IMR-90 (cell line): ENCODE data around the gene C16orf82. TPM values are rescaled to one million over a fixed set of nuclear protein-coding genes. Genes with fewer than 3 reads are reported as not detected.

Experiments
- ATAC-seq: fragments of 200-7000 bp; cut with Tn5 transposase; 2 replicates; pipeline ENCODE4 v1.9.1; 2020; ENCODE audit warnings: low read depth, mild to moderate bottlenecking, moderate library complexity
- BruUV-seq: library from RNA; stranded (reverse); fragments of 400-500 nt; replicated peaks from 2 replicates; lab custom pipeline; 2021; lab: Mats Ljungman, UMichigan
- CTCF ChIA-PET: fragments of 300-600 bp; formaldehyde crosslinking; extraction: SDS; loops from one replicate; lab custom pipeline; 2021; ENCODE audit warnings: antibody characterized with exemption; lab: Yijun Ruan, JAX
- POLR2A ChIA-PET: fragments of 300-600 bp; sonication (Branson Sonifier 250); formaldehyde crosslinking; loops from one replicate; lab custom pipeline; 2022; ENCODE audit warnings: antibody characterized with exemption; ENCODE audit not compliant: unreplicated experiment; lab: Charles Lee
- DNase-seq: peaks from one replicate; pipeline ENCODE4 v3.0.0; 2013
- H2AFZ ChIP-seq: replicated peaks from 2 replicates; pipeline ENCODE3; 2013; ENCODE audit warnings: low read length, mild to moderate bottlenecking; ENCODE audit not compliant: poor library complexity
- H2AK5ac ChIP-seq: 2 replicates; pipeline ENCODE4 v1.6.1; 2013; ENCODE audit warnings: low read depth, low read length, inconsistent platforms
- H2AK9ac ChIP-seq: replicated peaks from 2 replicates; pipeline ENCODE3; 2013; ENCODE audit warnings: mild to moderate bottlenecking, low read depth, low read length, moderate library complexity; ENCODE audit not compliant: poor library complexity
- H2BK120ac ChIP-seq: 2 replicates; pipeline ENCODE4 v1.6.1; 2013; ENCODE audit warnings: low read depth, low read length, inconsistent platforms
- H2BK15ac ChIP-seq: 3 replicates; pipeline ENCODE4 v1.6.1; 2013; ENCODE audit warnings: low read depth, low read length, inconsistent platforms
- H2BK20ac ChIP-seq: 2 replicates; pipeline ENCODE4 v1.6.1; 2013; ENCODE audit warnings: low read depth, mild to moderate bottlenecking, inconsistent platforms, low read length, moderate library complexity
- H2BK5ac ChIP-seq: 2 replicates; pipeline ENCODE4 v1.6.1; 2013; ENCODE audit warnings: mild to moderate bottlenecking, low read depth, low read length, inconsistent platforms; ENCODE audit not compliant: poor library complexity, severe bottlenecking
- H3K14ac ChIP-seq: replicated peaks from 2 replicates; pipeline ENCODE4 v1.6.1; 2013; ENCODE audit warnings: low read depth, low read length, inconsistent platforms
- H3K18ac ChIP-seq: 2 replicates; pipeline ENCODE4 v1.6.1; 2013; ENCODE audit warnings: low read depth, low read length, control low read depth
- H3K23ac ChIP-seq: 2 replicates; pipeline ENCODE4 v1.6.1; 2013; ENCODE audit warnings: low read depth, low read length, inconsistent platforms
- H3K27ac ChIP-seq: 2 replicates; pipeline ENCODE4 v1.5.1; 2013; ENCODE audit warnings: mild to moderate bottlenecking, control low read depth, low read length; ENCODE audit not compliant: insufficient read depth
- H3K27me3 ChIP-seq: 2 replicates; pipeline ENCODE4 v1.6.1; 2013; ENCODE audit warnings: low read length; ENCODE audit not compliant: control insufficient read depth, insufficient read depth
- H3K36me3 ChIP-seq: 2 replicates; pipeline ENCODE4 v1.6.1; 2013; ENCODE audit warnings: low read length, mixed read lengths; ENCODE audit not compliant: control insufficient read depth, insufficient read depth
- H3K4ac ChIP-seq: 2 replicates; pipeline ENCODE4 v1.6.1; 2013; ENCODE audit warnings: low read depth, low read length, inconsistent platforms
- H3K4me1 ChIP-seq: 2 replicates; pipeline ENCODE4 v1.6.1; 2013; ENCODE audit warnings: low read length, mixed read lengths; ENCODE audit not compliant: control insufficient read depth, insufficient read depth
- H3K4me2 ChIP-seq: 2 replicates; pipeline ENCODE4 v1.6.1; 2013; ENCODE audit warnings: low read depth, mild to moderate bottlenecking, control low read depth, low read length, moderate library complexity
- H3K4me3 ChIP-seq: 2 replicates; pipeline ENCODE4 v1.5.1; 2013; ENCODE audit warnings: low read depth, mild to moderate bottlenecking, control low read depth, low read length, moderate library complexity; ENCODE audit not compliant: insufficient read depth
- H3K56ac ChIP-seq: 2 replicates; pipeline ENCODE4 v1.6.1; 2013; ENCODE audit warnings: low read length, inconsistent platforms; ENCODE audit not compliant: insufficient read depth; ENCODE audit errors: extremely low read depth
- H3K79me1 ChIP-seq, 2 experiments: 2 replicates each; pipeline ENCODE4 v1.6.1; 2013; ENCODE audit warnings: low read length in 2 of 2, inconsistent platforms in 1 of 2, low read depth in 1 of 2
- H3K9ac ChIP-seq: 2 replicates; pipeline ENCODE4 v1.6.1; 2013; ENCODE audit warnings: low read depth, low read length, control low read depth
- H3K9me1 ChIP-seq: 2 replicates; pipeline ENCODE4 v1.6.1; 2013; ENCODE audit warnings: low read length, inconsistent platforms; ENCODE audit not compliant: insufficient read depth
- H3K9me3 ChIP-seq: 2 replicates; pipeline ENCODE4 v1.6.1; 2013; ENCODE audit warnings: low read length; ENCODE audit not compliant: control insufficient read depth, insufficient read depth
- H4K20me1 ChIP-seq: 2 replicates; pipeline ENCODE4 v1.6.1; 2013; ENCODE audit warnings: low read length, inconsistent platforms; ENCODE audit not compliant: insufficient read depth
- H4K5ac ChIP-seq: 2 replicates; pipeline ENCODE4 v1.6.1; 2013; ENCODE audit warnings: mild to moderate bottlenecking, low read depth, low read length, control low read depth
- H4K8ac ChIP-seq, 2 experiments: 2 replicates each; pipeline ENCODE4 v1.6.1; 2013; ENCODE audit warnings: low read depth in 2 of 2, low read length in 2 of 2, control low read depth in 1 of 2, inconsistent platforms in 1 of 2
- H4K91ac ChIP-seq: 2 replicates; pipeline ENCODE4 v1.6.1; 2013; ENCODE audit warnings: low read depth, low read length, inconsistent platforms; ENCODE audit not compliant: insufficient read depth
- CHD1 ChIP-seq: IDR thresholded peaks from 2 replicates; pipeline ENCODE4 v1.6.1; 2012; ENCODE audit warnings: low read depth, low read length, improper control_type of control experiment
- WGBS, 2 experiments: methylation state at CpG; one replicate each; pipeline versions ENCODE4 v1.1.5 to v1.1.7; 2013; ENCODE audit warnings: missing lambda C conversion rate in 2 of 2; ENCODE audit not compliant: insufficient read length in 1 of 2; ENCODE audit errors: extremely low coverage in 2 of 2; 5-methylcytosine and 5-hydroxymethylcytosine counted together
- dilution Hi-C: fragments of 300-500 bp; cut with HindIII; formaldehyde crosslinking; loops from one replicate; pipeline ENCODE4 v1.14.3; 2018; ENCODE audit warnings: low sequenced_read_pairs; ENCODE audit not compliant: unreplicated experiment
- in situ Hi-C: fragments of 300-500 bp; cut with MboI; formaldehyde crosslinking; loops from 3 replicates; pipeline ENCODE4 v1.14.3; 2019; ENCODE audit warnings: low sequenced_read_pairs, inconsistent platforms, mixed read lengths
- intact Hi-C: fragments of 100-400 bp; cut with micrococcal nuclease; formaldehyde crosslinking; loops from 2 replicates; pipeline ENCODE4 v1.10.0; 2022
- polyA plus RNA-seq, 3 experiments: library from polyadenylated mRNA; depleted of rRNA; stranded (reverse); fragments of >200 nt; gene quantifications; 2 replicates each; pipeline ENCODE4 v1.2.3, GENCODE V29; 2012; ENCODE audit warnings: low replicate concordance in 1 of 3
- total RNA-seq: library from RNA; depleted of rRNA; stranded (reverse); fragments of >200 nt; gene quantifications from 2 replicates; pipeline ENCODE4 v1.2.3, GENCODE V29; 2012

The C16orf82 gene
- total and polyA plus RNA-seq, 2 of the 4 experiments (the other 2 are of a cell fraction), result not detected

DNA sequence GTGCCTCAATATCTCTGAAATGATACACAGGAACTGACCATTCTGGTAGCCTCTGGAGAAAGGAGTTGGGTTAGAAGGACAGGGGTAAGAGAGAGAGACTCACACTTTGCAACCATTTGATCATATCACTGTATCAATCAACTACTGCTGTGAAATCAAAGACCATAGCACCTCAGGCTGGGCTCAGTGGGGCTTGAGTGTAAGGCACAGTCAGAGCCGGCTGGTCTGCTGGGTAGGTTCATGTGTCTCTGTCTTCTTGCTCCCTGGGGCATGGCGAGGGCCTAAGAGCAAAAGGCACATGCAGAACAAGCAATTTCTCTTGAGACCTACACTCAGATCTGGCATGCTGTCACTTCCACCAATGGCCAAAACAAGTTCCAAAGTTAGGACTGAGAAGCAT is 46.7 kb upstream of the C16orf82 start:
- TF ChIP-seq CHD1, result no peak
- POLR2A ChIA-PET, result no interaction called here
- Histone ChIP-seq H3K56ac (no peak overlapping the region), H4K5ac (no peak overlapping the region), H3K79me1 (no peaks in the 10 kb centered on the region), H3K9me3 (no peaks in the 10 kb centered on the region), H3K4ac (no peak overlapping the region), H4K8ac (no peak overlapping the region), H2AK5ac (no peak overlapping the region), H2BK120ac (no peak overlapping the region), H3K27me3 (peaks cover 2% of the 10 kb centered on the region; the same call in 1 of the 2 replicates), H3K4me3 (no peak overlapping the region), H3K9ac (no peak overlapping the region), H3K23ac (no peak overlapping the region), H2AFZ (no peak overlapping the region), H2AK9ac (no peak overlapping the region), H3K18ac (no peak overlapping the region), H2BK15ac (no peak overlapping the region), H3K9me1 (no peaks in the 10 kb centered on the region), H4K91ac (no peak overlapping the region), H2BK20ac (no peak overlapping the region), H3K27ac (no peak overlapping the region), H2BK5ac (no peak overlapping the region), H3K36me3 (no peaks in the 10 kb centered on the region), H3K14ac (no peak overlapping the region), H3K4me2 (no peak overlapping the region), H3K4me1 (no peaks in the 10 kb centered on the region), H4K20me1 (no peaks in the 10 kb centered on the region)
- no CpG with 5 or more reads among the region's 2 CpGs for WGBS, 2 experiments
- CTCF ChIA-PET, result no interaction called here
- no TSS peak for BruUV-seq
- no peak for DNase-seq
- in situ Hi-C loops, result no loop called here
- ATAC-seq, result no peak
- intact Hi-C loops, result no loop called here
- dilution Hi-C loops, result no loop called here
